Common myeloid progenitor, CD34-positive (primary cell): ENCODE measurements around the gene RNFT2.
A peak's percentile ranks its signal among the peaks of the same experiment; 100 is the strongest.

ENCODE experiments used
- CTCF ChIA-PET: fragments of 350-600 bp; sonication (Branson Sonifier 250); formaldehyde crosslinking; loops from one replicate; lab custom pipeline; 2021; ENCODE audit warnings: antibody characterized with exemption; lab: Charles Lee
- POLR2A ChIA-PET: fragments of 350-600 bp; sonication (Branson Sonifier 250); formaldehyde crosslinking; loops from one replicate; lab custom pipeline; 2021; ENCODE audit warnings: antibody characterized with exemption; lab: Charles Lee
- DNase-seq, 3 donors: peaks; one replicate each; pipeline versions ENCODE4 v3.0.0 to v3.0.0-alpha.2; 2013
- H3K27ac ChIP-seq, 2 experiments: 1 replicate in 1 of 2; 2 replicates in 1 of 2; pipeline ENCODE4 v1.7.0; 2013; ENCODE audit warnings: inconsistent platforms in 2 of 2, low read length in 2 of 2, mild to moderate bottlenecking in 2 of 2, low read depth in 1 of 2, moderate library complexity in 1 of 2; ENCODE audit not compliant: severe bottlenecking in 2 of 2, insufficient read depth in 1 of 2, poor library complexity in 1 of 2
- H3K27me3 ChIP-seq, 5 experiments: replicated peaks in 2 of 5; 1 replicate in 3 of 5; 2 replicates in 2 of 5; pipeline versions ENCODE4 v1.6.1 to v1.7.0; 2013; ENCODE audit warnings: low read length in 4 of 5, mild to moderate bottlenecking in 2 of 5, moderate library complexity in 2 of 5, inconsistent platforms in 1 of 5; ENCODE audit not compliant: insufficient read depth in 5 of 5, control insufficient read depth in 4 of 5
- H3K36me3 ChIP-seq, 4 experiments: 1 replicate in 2 of 4; 2 replicates in 2 of 4; pipeline versions ENCODE4 v1.6.1 to v1.7.0; 2013; ENCODE audit warnings: low read length in 3 of 4, control low read depth in 1 of 4, mild to moderate bottlenecking in 1 of 4; ENCODE audit not compliant: control insufficient read depth in 4 of 4, insufficient read depth in 4 of 4
- H3K4me1 ChIP-seq, 4 experiments: 1 replicate in 3 of 4; 2 replicates in 1 of 4; pipeline versions ENCODE4 v1.6.1 to v1.7.1; 2013; ENCODE audit warnings: low read length in 3 of 4, mild to moderate bottlenecking in 3 of 4, control low read depth in 1 of 4, inconsistent platforms in 1 of 4, moderate library complexity in 1 of 4; ENCODE audit not compliant: control insufficient read depth in 4 of 4, insufficient read depth in 4 of 4; ENCODE audit errors: control extremely low read depth in 1 of 4
- H3K4me3 ChIP-seq, 7 experiments: 1 replicate in 4 of 7; 2 replicates in 3 of 7; pipeline versions ENCODE4 v1.5.1 to v1.7.0; 2013; ENCODE audit warnings: mild to moderate bottlenecking in 7 of 7, low read length in 6 of 7, moderate library complexity in 6 of 7, inconsistent platforms in 2 of 7, low read depth in 2 of 7, control low read depth in 1 of 7; ENCODE audit not compliant: insufficient read depth in 4 of 7, control insufficient read depth in 1 of 7; ENCODE audit errors: extremely low read depth in 1 of 7
- H3K9me3 ChIP-seq, 5 experiments: 1 replicate in 4 of 5; 2 replicates in 1 of 5; pipeline versions ENCODE4 v1.6.1 to v1.7.1; 2013; ENCODE audit warnings: low read length in 4 of 5, mild to moderate bottlenecking in 2 of 5, inconsistent platforms in 1 of 5, low read depth in 1 of 5, moderate library complexity in 1 of 5; ENCODE audit not compliant: control insufficient read depth in 4 of 5, insufficient read depth in 2 of 5; ENCODE audit errors: control extremely low read depth in 1 of 5
- WGBS: methylation state at CpG from one replicate; pipeline ENCODE4 v1.1.5; 2013; ENCODE audit not compliant: insufficient coverage; 5-methylcytosine and 5-hydroxymethylcytosine counted together

RNFT2 gene

DNA sequence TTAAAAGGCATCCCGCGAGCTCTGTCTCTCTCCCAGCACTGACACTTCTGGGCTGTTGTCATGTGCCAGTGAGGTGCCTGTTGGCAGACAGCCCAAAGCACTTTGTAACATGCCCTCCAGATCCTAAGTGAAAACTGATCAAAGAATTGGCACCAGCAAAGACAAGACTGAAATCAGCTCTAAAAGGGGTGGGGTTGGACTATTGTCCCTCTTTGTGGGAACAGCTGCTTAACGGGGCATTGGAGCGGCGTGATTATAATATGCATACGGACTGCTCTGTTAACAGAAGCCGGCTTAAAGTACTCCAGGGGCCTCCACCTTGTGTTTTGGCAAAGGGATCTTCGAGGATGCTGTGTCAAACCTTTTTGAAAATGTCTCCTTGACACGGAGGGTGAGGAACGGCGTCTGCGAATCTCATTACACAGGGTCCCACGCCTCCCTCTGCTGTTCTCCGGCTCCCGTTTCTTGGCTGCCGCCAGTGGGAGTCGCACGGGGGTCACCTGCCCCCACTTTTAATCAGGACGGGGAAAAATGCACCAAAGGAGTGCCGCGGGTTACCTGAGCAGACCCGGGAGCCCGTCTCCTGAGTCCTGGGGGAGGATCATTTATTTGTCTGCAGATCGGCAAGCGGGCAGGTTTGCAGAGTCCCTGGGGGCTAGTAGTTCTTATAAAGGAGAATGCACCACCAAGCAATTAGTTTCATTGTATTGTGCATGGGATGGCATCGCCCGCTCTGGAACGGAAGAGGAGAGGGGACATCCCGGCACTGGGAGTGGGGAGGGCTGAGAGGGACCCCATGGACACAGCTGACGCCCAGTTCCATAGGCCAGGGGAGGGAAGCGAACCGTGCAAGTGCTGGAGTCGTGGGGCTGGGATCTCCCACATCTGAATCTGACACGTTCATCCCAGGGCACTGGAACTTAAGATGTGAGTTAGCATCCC, 44.6 kb upstream of the RNFT2 start:
- ChIA-PET CTCF (interaction anchor here (0.9 to 1.4 kb wide), 4 partner anchors 9 to 457 kb away, joined by 3 to 4 read pairs (median 4); no protein-coding TSS in a partner anchor), POLR2A (interaction anchor here (0.6 kb wide), 1 partner anchor 380 kb away, joined by 3 read pairs; no protein-coding TSS in a partner anchor)
- H3K4me1 ChIP-seq, result peaks cover 11 to 72% (median 67%) of the 10 kb centered on the region in 4 experiments
- H3K4me3 ChIP-seq, result peak overlapping the region in 5 of 7 experiments; percentile 30 to 71 (median 61)
- peak in 2 of 3 donors; percentile 46 to 53 for DNase-seq
- no peak overlapping the region for H3K27ac ChIP-seq
- WGBS, result 30% methylated on average over 30 of the region's 34 CpGs
- no peaks in the 10 kb centered on the region for H3K27me3 ChIP-seq
- H3K36me3 ChIP-seq, result no peaks in the 10 kb centered on the region
- no peaks in the 10 kb centered on the region for H3K9me3 ChIP-seq

DNA sequence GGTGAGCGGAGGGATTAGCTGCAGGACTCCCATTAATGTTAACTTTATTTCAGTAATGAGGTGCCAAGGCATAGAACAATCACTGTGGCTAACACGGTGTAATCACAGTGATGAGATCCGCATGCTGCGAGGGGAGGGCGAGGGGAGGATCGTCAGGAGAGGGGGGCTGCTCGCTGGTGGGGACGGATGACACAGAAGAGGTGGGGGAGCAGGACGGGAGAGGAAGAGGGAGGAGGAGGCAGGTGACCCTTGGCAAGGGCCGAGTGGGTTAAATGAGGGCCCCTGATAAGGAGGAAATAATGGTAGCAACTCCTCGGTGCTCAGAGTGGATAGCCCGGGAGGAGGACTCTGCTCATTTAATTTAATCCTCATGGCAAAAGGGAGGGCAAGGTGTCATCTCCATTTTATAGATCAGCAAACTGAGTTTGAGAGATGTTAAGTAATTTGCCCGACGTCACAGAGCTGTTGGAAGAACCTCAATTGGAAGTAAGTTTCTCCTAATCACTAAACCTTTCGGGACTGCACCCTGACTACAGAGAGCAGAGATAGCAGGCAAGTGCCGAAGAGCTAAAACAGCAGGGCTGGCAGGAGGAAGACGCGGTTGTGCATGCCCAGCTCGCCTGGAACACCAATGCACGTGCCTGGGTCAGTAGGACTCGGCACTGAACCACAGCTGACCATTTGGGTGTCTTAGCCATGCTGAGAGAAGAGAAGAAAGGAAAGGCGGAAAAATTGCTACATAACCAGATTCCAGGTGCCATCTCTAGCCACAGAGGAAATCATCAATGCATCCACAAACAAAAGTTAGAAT, 43.3 kb upstream of the RNFT2 start:
- 84% methylated on average over 21 of the region's 22 CpGs for WGBS
- ChIA-PET CTCF (no interaction called here), POLR2A (no interaction called here)
- H3K4me3 ChIP-seq, result peak overlapping the region in 1 of 7 experiments; percentile 14
- H3K4me1 ChIP-seq, result peaks cover 5 to 60% (median 56%) of the 10 kb centered on the region in 4 experiments
- H3K27me3 ChIP-seq, result no peaks in the 10 kb centered on the region
- no peak for DNase-seq
- no peaks in the 10 kb centered on the region for H3K9me3 ChIP-seq
- H3K27ac ChIP-seq, result no peak overlapping the region
- H3K36me3 ChIP-seq, result no peaks in the 10 kb centered on the region

DNA sequence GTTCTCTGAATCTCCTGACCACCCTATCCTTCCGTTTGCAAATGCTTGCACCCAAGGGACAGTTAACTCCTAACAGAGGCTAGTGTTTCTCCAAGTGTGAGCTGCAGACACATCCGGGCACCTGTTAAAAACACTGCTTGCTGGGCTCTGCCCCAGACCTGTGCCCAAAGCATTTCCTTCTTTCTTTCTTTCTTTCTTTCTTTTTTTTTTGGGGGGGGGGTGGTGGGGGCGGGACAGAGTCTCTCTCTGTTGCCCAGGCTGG, 42.7 kb upstream of the RNFT2 start:
- ChIA-PET CTCF (no interaction called here), POLR2A (no interaction called here)
- Histone ChIP-seq H3K4me1 (peaks cover 5 to 54% (median 50%) of the 10 kb centered on the region in 4 experiments), H3K4me3 (peak overlapping the region in 1 of 7 experiments; percentile 14), H3K27me3 (no peaks in the 10 kb centered on the region), H3K27ac (no peak overlapping the region), H3K36me3 (no peaks in the 10 kb centered on the region), H3K9me3 (no peaks in the 10 kb centered on the region)
- DNase-seq, result peak in 2 of 3 donors; percentile 22 to 34
- 48% methylated on average over 2 of the region's 3 CpGs for WGBS

DNA sequence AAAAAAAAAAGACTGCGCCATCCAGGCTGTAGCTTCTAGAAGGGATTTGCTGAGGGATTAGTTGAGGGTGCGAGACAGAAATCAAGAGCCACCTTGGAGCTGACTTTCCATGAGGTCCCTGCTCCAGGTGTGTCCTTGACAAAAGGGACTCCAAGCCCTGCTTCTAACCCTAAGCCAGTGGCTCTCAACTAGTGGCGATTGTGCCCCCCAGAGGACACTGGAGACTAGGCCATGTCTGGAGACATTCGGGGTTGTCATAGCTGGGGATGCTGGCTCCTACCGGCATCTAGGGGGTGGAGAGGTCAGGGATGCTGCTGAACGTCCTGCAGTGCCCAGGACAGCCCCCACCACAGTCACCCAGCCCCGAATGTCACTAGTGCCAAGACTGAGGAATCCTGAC, 40.8 kb upstream of the RNFT2 start:
- Histone ChIP-seq H3K36me3 (no peaks in the 10 kb centered on the region), H3K27ac (no peak overlapping the region), H3K27me3 (no peaks in the 10 kb centered on the region), H3K4me1 (peaks cover 5 to 45% (median 42%) of the 10 kb centered on the region in 4 experiments), H3K9me3 (no peaks in the 10 kb centered on the region), H3K4me3 (no peak overlapping the region)
- POLR2A ChIA-PET, result interaction anchor here (0.5 to 0.6 kb wide), 2 partner anchors 137 to 316 kb away, joined by 3 read pairs; no protein-coding TSS in a partner anchor
- CTCF ChIA-PET, result interaction anchor here (0.6 to 3.7 kb wide), 16 partner anchors 10 to 707 kb away, joined by 3 to 21 read pairs (median 3); partner anchors contain the start of gene MAP1LC3B2
- 100% methylated on average over 2 of the region's 7 CpGs for WGBS
- peak in 2 of 3 donors; percentile 53 to 56 for DNase-seq

DNA sequence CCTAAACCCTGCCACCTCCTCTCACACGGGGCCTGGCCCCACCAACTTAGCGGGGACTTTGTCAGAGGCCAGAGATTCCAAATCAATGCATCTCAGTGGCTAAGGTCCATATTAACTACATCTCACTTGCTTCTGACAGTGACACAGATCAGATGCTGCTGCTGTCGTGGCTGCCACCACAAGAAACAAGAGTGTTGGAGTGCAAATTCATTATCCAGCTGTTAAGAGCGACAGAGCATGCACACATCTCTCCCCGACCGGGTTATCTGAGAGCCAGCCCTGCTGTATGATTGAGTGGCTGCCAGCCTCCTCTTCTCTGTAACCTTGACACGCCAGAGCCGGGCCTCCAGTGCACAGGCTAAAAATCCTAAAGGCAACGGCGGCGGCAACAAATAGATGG, 40.4 kb upstream of the RNFT2 start:
- H3K27me3 ChIP-seq, result no peaks in the 10 kb centered on the region
- POLR2A ChIA-PET, result interaction anchor here (0.5 kb wide), 1 partner anchor 316 kb away, joined by 3 read pairs; no protein-coding TSS in a partner anchor

DNA sequence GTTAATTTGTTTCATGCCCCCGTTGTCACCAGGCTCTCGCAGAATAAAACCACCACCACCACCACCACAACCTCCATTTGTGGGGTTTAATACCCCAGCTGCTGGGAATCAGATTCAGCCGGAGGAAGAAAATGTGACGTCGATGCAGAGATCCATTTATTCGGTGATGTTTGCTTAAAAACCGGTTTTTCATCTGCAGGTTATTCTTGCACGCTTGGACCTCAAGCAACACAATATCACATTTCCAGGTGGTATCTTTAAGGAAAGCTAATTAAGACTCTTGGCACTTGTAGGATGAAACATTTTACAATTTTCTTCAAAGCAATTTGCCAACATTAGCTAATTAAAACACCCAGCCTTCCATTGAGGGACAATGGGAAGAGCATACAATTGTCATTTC, 40.0 kb upstream of the RNFT2 start:
- H3K36me3 ChIP-seq, result no peaks in the 10 kb centered on the region
- no peaks in the 10 kb centered on the region for H3K9me3 ChIP-seq
- H3K27ac ChIP-seq, result no peak overlapping the region
- CTCF ChIA-PET, result interaction anchor here (1.1 to 4.6 kb wide), 7 partner anchors 7 to 556 kb away, joined by 3 to 23 read pairs (median 5); partner anchors contain the start of gene MAP1LC3B2
- no peak for DNase-seq
- H3K4me1 ChIP-seq, result peaks cover 0 to 37% (median 36%) of the 10 kb centered on the region in 4 experiments
- H3K4me3 ChIP-seq, result no peak overlapping the region
- POLR2A ChIA-PET, result no interaction called here
- H3K27me3 ChIP-seq, result no peaks in the 10 kb centered on the region
- WGBS, result 89% methylated on average over 5 of the region's 8 CpGs

More for the DNA sequence above, 40.4 kb upstream of the RNFT2 start:
- Histone ChIP-seq H3K4me1 (peaks cover 1 to 41% (median 39%) of the 10 kb centered on the region in 4 experiments), H3K9me3 (no peaks in the 10 kb centered on the region), H3K27ac (no peak overlapping the region), H3K4me3 (no peak overlapping the region), H3K36me3 (no peaks in the 10 kb centered on the region)
- WGBS, result 94% methylated on average over 9 of the region's 11 CpGs
- no peak for DNase-seq
- CTCF ChIA-PET, result interaction anchor here (0.7 to 4.6 kb wide), 14 partner anchors 7 to 707 kb away, joined by 3 to 23 read pairs (median 3); partner anchors contain the start of gene MAP1LC3B2
